ENCODE results near the gene ATP8B3. TPM values are rescaled to one million over a fixed set of nuclear protein-coding genes. Genes with fewer than 3 reads are reported as not detected.

ATP8B3 gene
- total and polyA plus RNA-seq, 2 experiments from 2014 or later, result 2.1 to 6.0 TPM

DNA sequence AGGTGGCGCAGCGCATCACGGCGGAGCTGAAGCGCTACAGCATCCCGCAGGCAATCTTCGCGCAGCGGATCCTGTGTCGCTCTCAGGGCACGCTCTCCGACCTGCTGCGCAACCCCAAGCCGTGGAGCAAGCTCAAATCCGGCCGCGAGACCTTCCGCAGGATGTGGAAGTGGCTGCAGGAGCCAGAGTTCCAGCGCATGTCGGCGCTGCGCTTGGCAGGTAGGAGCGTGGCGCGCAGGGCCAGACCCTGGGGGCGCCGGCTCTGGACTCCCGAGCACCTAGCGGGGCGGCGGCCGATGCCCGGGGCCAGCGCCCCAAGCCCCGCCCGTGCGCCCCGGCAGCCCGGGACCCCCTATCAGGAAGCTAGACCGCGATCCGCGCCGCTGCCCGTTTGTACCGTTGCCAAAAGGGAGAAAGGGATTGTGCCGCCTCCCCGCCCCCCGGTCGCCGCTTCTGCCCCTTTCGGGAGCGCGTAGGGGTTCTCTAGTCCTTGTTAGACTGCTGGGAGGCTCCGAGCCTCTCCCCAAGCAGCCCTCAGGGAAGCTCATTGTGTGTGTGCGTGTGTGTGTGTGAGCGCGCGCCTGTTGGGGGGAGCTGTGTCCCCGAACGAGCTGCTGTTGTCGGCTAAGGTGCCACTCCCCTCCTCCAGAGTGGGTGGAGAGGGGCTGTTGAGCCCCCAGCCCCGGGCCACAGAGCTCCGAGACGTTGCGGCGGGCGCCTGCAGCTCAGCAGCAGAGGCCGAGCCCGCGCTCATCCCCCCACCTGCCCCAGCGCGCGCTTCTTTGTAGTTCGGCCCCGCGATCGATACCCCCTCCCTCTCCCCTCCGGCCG is 57.2 kb downstream of the ATP8B3 start:
- DNase-seq (ENCODE audit: low spot score) (peak; percentile 53), ATAC-seq (peak; percentile 15)
- Mint-ChIP-seq H3K4me1 (peaks cover 17% of the 10 kb centered on the region), H3K4me3 (peak overlapping the region; percentile 34; the same call in 1 of the 3 replicates), H3K27me3 (ENCODE audit: insufficient read depth, low read depth, poor library complexity) (peaks cover 87% of the 10 kb centered on the region), H3K9me3 (no peaks in the 10 kb centered on the region; the same call in 2 of the 3 replicates), H3K36me3 (ENCODE audit: low read depth) (no peaks in the 10 kb centered on the region), H3K27ac (no peak overlapping the region)
- H4K20me1 ChIP-seq (replicated peaks; ENCODE audit: insufficient read depth), result peaks cover 22% of the 10 kb centered on the region; the same call in 1 of the 2 replicates
- no peak overlapping the region for H2AFZ ChIP-seq
- no peaks in the 10 kb centered on the region for H3K9me2 ChIP-seq (ENCODE audit: insufficient read depth)
- H3K79me2 ChIP-seq (replicated peaks; ENCODE audit: insufficient read depth), result no peaks in the 10 kb centered on the region
- peak overlapping the region; percentile 43 for H3K4me3 ChIP-seq
- peak overlapping the region; percentile 71 for H3K4me2 ChIP-seq
- H3K36me3 ChIP-seq (ENCODE audit: insufficient read depth), result no peaks in the 10 kb centered on the region
- H3F3A ChIP-seq (replicated peaks; ENCODE audit: low read depth), result peaks cover 17% of the 10 kb centered on the region
- H3K27me3 ChIP-seq (ENCODE audit: insufficient read depth), result peaks cover 92% of the 10 kb centered on the region
- peaks cover 14% of the 10 kb centered on the region; the same call in 1 of the 2 replicates for H3K4me1 ChIP-seq (ENCODE audit: insufficient read depth)
- TF ChIP-seq EZH2phosphoT487 (IDR thresholded peaks at IDR 0.05; ENCODE audit: unreplicated experiment) (peak; percentile 93), EZH2 (IDR thresholded peaks at IDR 0.05; ENCODE audit: low read depth, unreplicated experiment) (peak; percentile 100), ZNF462 (CRISPR knock-in tag; IDR thresholded peaks at IDR 0.05) (no peak)
- H3K27ac ChIP-seq (ENCODE audit: low read depth), result no peak overlapping the region

Measured in GM23338 (cell line).